GM19324 (cell line): ENCODE data around the gene NBPF12.
"Not testable (repeated sequence)": the region's sequence is repeated elsewhere in the genome, so short reads cannot be mapped to it uniquely, and the experiment has no call there.

Source experiments
- ATAC-seq: cut with Tn5 transposase; IDR thresholded peaks from one replicate; pipeline ENCODE4 v1.9.1; 2021; ENCODE audit warnings: mild to moderate bottlenecking, moderate library complexity; ENCODE audit not compliant: unreplicated experiment, low FRiP score

Gene NBPF12, protein sequence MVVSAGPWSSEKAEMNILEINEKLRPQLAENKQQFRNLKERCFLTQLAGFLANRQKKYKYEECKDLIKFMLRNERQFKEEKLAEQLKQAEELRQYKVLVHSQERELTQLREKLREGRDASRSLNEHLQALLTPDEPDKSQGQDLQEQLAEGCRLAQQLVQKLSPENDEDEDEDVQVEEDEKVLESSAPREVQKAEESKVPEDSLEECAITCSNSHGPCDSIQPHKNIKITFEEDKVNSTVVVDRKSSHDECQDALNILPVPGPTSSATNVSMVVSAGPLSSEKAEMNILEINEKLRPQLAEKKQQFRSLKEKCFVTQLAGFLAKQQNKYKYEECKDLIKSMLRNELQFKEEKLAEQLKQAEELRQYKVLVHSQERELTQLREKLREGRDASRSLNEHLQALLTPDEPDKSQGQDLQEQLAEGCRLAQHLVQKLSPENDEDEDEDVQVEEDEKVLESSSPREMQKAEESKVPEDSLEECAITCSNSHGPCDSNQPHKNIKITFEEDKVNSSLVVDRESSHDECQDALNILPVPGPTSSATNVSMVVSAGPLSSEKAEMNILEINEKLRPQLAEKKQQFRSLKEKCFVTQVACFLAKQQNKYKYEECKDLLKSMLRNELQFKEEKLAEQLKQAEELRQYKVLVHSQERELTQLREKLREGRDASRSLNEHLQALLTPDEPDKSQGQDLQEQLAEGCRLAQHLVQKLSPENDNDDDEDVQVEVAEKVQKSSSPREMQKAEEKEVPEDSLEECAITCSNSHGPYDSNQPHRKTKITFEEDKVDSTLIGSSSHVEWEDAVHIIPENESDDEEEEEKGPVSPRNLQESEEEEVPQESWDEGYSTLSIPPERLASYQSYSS (N-terminal part only)

DNA sequence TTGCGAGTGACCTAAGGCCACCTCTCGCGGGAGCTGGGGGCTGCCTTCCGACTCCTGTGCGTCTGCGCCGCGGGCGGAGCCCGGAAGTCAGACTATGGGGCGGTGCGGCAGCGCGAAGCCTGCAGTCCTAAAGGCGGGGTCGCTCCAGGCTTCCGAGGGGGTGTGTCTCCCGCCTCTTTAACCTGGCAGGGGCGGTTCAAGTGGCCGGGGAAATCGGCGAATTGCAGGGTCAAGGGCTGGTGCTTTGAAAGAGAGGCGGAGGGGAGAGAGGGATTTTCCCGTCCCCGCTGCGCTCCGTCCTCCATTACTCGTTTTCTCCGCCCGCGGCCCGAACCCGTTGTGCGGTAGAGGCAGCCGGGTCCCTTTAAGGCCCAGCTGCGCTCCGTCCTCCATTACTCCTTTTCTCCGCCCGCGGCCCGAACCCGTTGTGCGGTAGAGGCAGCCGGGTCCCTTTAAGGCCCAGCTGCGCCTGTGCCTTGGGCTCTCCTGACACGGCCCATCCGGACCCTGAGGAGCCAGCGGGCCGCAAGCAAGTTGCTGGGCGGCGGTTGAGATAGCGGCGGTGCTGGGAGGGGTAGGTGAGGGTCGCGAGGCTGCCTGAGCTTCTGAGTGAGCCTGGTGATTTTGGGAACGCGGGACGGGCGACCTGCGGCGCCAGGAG lies at the start of gene NBPF12:
TSS of gene NBPF12 (plus strand) at position 83 of the 661 bp plus-strand sequence. CDS start 21,820 bp downstream, outside the sequence.
- peak; percentile 84 for ATAC-seq

DNA sequence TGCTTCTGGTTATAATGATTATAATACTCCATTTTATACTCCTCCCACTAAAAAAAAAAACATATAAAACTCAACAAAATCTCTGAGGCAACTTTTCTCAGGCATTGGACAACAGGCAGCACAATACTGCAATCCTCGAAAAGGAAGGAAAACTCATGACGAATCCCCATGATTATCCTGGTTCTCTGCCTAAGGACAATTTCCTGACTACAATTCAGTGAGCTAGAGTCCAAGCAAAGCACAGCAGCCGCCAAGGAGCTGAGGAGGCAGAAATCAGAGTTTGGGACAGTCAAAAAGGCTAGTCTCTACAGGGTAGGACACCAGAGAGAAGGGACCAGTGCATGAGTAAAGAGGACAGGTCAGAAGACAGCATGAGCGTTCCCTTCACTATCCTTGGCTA lies 46.8 kb upstream of the NBPF12 start:
- not testable (repeated sequence) for ATAC-seq

DNA sequence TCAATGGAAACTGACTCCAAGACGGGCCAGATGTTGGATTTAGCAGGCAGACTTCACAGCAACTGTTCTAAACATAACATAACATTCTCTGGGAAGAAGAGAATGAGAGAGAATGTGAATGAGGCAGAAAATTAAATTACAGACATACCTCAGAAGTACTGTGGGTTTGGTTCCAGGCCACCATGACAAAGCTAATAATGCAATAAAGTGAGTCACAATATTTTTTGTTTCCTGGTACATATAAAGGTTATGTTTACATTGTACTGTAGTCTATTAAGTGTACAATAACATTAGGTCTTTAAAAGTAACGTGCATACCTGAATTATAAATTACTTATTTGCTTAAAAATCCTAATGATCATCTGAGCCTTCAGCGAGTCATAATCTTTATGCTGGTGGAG lies 45.8 kb upstream of the NBPF12 start:
- ATAC-seq: not testable (repeated sequence)

DNA sequence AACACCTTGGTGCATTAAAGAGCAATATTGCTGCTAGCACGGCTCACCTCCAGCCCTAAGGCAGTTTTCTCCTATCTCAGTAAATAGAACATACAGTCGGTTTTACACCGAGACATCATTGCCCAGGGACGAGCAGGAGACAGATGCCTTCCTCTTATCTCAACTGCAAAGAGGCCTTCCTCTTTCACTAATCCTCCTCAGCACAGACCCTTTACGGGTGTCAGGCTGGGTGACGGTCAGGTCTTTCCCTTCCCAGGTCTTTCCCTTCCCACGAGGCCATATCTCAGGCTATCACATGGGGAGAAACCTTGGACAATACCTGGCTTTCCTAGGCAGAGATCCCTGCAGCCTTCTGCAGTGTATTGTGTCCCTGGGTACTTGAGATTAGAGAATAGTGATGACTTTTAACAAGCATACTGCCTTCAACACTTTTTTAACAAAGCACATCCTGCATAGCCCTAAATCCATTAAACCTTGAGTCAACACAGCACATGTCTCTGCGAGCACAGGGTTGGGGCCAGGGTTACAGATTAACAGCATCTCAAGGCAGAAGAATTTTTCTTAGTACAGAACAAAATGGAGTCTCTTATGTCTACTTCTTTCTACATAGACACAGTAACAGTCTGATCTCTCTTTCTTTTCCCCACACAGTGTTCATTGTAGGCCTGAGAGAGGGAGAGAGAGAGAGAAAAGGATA lies 30.4 kb upstream of the NBPF12 start:
- not testable (repeated sequence) for ATAC-seq

DNA sequence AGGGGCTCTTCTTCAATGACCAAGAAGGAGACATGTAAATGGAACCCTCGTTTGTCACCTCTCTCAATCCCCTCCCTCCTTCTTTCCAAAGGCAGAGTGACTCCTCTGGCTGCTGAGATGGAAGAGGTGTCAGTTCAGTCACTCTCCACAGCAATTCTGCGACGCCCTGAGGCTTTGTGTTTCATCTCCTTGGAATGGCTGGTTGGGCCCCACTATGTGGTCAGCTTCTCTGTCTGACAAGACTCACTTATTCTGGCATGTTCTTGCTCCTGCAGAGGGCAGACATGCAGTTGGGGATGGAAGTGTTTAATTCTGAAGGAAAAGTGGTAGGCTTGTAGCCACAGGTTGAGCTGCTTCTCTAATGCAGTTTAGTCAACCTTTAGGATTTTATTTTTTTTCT lies 25.1 kb upstream of the NBPF12 start:
- ATAC-seq: not testable (repeated sequence)

DNA sequence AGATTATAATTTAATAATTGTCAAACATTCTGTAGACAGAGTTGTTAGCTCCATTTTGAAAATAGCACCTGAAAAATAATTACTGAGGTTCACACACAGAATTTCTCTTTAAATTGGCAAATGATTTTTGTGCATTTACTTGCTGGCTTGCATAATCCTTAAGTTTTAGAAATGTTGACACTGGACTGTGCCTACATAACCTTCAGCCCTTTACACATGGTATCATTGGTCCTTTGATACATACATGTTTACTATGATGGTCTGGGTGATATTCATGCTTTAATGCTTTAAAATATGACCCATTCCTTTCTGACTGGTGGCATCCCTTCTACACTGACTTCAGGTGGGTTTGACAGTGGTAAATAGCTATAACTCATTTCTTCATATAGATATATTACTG lies 17.3 kb upstream of the NBPF12 start:
- ATAC-seq: not testable (repeated sequence)

DNA sequence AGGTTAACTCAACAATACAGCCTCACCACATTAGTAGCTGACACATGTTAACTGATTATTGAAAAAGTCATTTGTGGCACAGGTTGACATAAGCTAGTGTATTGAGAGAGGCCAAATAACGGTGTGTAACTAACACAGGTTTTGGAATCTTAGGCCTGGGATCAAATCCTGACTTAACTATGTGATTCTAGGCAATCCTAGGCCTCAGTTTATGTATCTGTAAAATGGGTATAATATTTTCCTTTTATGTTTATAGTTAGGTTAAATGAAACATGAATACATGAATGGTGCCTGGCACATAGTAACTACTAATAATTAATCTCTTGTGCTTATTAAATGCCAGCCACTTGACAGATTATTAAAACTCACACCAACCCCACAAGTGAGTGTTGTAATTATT lies 15.5 kb upstream of the NBPF12 start:
- not testable (repeated sequence) for ATAC-seq

DNA sequence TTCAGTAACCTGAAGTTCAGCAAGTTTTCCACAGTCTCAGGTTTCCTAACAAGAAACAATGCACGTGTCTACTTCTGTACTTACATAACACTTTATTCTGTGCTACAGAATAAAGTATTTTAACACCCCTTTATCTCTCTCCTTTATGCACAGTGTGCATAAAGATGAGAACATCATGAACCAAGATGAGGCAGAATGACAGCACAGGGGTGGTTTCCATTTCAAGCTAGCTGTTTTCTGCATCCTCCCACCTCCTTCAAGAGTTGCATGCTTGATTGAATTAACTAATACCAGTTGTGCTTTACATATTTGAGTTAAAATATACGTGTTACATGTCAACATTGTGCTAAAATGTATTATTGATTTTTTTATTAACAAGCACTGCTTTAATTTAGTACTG lies 14.0 kb upstream of the NBPF12 start:
- not testable (repeated sequence) for ATAC-seq

DNA sequence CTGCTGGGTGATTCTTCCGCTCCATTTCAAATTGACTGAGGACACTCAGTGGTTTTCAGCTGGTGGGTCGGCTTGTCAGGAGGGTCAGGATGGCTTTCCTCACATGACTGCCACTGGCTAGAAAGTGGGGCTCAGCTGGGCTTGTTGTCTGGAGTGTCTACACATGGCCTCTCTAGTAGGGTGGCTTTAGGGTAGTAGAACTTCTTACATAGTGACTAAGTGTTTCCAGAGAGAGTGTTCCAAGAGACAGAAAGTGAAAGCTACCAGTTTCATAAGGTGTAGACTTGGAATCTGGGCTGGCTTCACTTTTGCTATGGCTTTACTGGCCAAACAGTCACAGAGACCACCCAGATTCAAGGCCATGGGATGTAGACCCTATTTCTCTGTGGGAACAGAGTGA lies 11.7 kb upstream of the NBPF12 start:
- ATAC-seq: not testable (repeated sequence)

DNA sequence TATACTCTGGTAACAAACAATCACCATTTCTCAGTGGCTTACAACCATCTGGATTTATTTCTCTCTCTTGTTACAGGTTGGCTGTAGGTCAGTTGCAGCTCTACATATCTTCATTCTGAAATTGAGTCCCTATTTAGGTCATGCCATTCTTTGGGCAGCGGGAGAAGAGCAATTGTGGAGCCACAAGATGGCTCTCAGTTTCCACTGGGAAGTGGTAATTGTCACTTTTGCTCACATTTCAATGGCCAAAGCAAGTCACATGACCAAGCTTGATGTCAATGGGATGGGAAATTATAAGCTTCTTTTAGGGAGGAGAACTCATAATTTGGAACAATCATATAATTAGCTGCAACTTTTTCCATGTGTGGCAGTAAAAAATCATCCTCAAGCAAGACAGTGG lies 7.9 kb upstream of the NBPF12 start:
- ATAC-seq: not testable (repeated sequence)

DNA sequence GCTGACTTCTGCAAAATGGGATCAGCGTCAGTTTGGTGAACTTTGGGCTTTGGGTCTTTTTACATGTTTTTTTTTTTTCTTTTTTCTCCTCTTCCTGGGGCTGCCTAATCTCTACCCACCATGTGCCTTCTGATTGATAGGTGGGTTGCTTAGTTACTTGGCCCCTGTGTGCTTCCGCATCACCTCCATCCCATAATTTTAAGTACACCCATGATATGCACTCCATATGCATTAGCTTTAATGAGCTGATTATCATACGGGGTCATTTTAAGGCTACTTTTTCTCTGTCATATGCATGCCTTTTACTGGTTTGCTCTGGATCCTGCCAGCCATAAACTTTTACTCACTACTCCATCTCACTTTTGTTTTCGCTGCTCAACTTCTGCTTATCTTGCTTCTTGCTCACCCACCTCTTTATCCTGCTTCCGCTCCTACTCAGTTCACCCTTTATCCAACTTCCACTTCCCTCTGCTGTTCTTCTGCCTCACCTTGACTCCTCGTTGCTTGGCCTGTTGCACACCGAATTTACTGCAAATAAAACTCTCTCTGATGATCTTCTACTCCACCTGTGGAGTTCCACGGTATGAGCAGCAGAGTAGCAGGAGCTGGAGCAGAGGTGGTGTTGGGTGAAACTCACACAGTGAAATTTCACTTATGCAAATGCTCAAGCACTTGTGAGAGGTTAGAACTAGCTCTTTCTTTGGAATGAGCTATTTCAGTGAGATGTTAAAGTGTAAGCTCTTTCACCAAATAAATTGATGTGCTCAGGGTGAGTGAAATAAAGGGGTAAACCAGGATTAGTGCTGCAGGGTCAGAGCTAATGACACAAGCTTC lies 3.5 kb upstream of the NBPF12 start:
- peak; percentile 33 for ATAC-seq

DNA sequence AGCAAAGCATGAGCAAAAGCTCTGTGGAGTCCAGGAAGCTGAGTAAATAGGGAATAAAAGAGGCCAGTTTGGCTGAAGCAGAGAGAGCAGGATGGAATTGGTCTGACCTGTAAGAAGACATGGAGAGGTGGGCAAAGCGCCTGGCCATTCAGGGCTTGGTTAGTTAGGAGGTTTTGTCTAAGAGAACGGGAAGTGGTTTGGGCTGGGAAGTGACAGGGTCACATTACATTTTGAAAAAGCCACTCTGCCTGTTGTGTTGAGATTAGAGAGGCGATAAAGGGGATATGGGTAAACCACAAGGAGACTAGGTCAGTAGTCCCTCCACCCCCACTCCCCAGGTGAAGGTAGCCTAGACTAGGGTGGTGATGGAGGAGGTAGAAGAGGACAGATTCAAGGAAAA lies 662 bp upstream of the NBPF12 start:
- not testable (repeated sequence) for ATAC-seq

DNA sequence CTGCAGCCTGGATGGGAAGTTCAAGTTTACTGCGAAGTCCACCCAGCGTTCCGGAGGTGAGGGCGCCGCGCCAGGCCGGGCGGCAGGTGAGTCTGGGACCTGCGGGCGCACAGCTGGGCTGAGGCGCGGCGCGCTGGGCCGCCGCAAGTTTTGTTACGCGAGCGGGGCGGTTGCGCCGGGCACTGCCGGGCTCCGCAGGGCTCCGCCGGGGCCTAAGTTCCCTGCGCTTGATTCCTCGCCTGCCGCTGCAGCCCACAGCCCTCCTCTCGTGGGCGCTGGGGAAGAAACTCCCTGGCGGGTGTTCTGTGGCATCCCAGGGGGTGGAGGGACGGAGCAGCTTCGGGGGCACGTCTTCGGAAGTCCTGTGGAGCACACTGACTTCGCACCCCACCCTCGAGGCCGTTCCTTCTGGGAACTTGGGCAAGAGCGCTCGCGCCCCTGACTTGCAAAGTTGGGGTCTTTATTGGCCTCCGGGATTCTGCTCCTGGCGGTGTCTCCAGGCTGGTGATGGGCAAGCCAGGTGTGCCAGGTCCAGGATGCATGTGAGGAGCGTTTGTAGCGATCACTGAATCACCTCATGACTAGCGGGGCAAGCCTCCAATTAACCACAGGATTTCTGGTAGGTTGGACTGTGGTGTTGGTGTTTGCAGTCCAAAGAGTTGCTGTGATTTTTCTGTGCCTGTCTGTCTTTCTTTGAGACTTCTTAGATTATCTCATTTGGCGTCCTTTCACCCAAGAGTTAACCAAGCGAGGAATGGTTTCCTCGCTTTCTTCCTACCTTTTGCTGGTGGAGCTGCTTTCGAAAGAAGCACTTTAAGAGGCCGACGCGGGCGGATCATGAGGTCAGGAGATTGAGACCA lies 1.0 kb downstream of the NBPF12 start:
- peak; percentile 49 for ATAC-seq

DNA sequence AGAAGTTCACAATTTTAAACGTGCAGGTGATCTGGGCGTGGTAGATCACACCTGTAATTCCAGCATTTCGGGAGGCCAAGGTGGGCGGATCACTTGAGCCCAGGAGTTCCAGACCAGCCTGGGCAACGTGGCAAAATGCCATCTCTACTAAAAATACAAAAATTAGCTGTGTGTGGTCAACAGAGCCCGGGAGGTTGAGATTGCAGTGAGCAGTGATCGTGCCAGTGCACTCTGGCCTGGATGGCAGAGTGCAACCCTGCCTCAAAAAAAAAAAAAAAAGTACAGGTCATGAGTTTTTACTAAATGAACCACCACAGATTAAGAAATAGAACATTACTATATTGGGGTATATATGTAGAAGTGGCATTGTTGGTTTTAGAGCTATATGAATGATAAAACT lies 2.2 kb downstream of the NBPF12 start:
- not testable (repeated sequence) for ATAC-seq

DNA sequence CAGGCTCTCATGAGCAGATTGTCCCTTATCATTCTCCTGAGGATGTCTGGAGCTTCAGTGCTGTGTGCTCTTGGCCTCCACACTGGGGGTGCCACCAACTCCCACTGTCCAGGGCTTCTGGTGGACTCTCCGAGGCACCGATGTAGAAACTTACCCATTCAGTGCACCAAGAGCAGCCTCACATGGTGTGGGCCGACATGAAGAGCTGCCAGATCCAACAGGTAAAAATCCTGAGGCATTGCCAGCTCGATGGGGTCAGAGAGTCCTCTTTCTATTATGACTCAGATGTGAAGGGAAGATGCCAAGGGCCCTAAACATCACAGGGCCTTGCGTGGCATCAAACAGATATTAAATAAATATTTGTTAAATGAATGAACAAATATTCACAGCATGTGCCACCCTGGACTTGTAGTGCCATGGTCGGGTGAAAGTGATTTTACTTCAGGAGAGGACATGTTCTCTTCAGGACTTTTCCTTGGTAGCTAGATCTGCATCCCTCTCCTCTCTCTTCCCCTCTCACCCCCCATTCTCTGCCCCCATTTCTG lies 5.3 kb downstream of the NBPF12 start:
- ATAC-seq: not testable (repeated sequence)

DNA sequence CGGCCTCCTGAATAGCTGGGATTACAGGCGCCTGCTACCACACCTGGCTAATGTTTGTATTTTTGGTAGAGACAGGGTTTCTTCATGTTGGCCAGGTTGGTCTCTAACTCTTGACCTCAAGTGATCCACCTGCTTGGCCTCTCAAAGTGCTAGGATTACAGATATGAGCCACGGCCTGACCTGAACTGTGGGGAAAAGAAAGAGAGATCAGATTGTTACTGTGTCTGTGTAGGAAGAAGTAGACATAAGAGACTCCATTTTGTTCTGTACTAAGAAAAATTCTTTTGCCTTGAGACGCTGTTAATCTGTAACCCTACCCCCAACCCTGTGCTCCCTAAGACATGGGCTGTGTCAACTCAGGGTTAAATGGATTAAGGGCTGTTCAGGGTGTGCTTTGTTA lies 10.0 kb downstream of the NBPF12 start:
- not testable (repeated sequence) for ATAC-seq

DNA sequence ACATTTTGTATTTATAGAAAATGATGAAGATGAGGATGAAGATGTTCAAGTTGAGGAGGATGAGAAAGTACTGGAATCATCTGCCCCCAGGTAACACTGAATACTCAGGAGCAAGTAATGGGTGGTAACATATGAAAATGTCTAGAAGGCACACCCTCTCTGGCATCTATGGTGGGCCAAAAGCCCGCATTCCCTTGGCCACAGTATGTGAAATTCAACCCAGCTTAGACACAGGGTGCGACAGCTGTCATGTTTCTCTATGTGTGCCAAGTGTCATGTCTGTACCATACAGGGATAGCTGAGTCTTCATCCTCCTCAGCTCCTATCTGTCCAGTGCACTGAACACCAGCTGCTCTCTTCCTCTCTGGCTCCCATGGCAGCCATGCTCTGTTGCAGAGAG lies 26.2 kb downstream of the NBPF12 start:
- not testable (repeated sequence) for ATAC-seq

DNA sequence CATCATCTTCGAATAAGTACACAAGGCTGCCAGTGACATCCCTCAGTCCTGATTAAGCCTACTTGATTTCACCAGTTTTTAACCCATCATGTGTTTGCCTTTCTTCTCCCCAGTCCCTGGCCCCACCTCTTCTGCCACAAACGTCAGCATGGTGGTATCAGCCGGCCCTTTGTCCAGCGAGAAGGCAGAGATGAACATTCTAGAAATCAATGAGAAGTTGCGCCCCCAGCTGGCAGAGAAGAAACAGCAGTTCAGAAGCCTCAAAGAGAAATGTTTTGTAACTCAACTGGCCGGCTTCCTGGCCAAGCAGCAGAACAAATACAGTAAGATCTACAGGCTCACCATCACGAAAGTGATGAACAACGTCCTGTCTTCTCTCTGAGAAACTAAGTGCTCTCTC lies 28.2 kb downstream of the NBPF12 start:
- ATAC-seq: not testable (repeated sequence)
